HFFc6 (cell line): Measurements from ENCODE around the gene TNK1. TPM values are rescaled to one million over a fixed set of nuclear protein-coding genes. Genes with fewer than 3 reads are reported as not detected.

ENCODE experiments used
- DNase-seq: peaks from one replicate; pipeline ENCODE4 v3.0.0-alpha.2; 2018
- H3K27ac Mint-ChIP-seq: 2 replicates; pipeline ENCODE4 v1.8.0; 2020; ENCODE audit warnings: mild to moderate bottlenecking, mixed read lengths
- H3K27me3 Mint-ChIP-seq: 2 replicates; pipeline ENCODE4 v1.8.0; 2021; ENCODE audit warnings: mild to moderate bottlenecking, moderate library complexity, mixed read lengths; ENCODE audit not compliant: insufficient read depth
- H3K36me3 Mint-ChIP-seq: 2 replicates; pipeline ENCODE4 v1.8.0; 2021; ENCODE audit warnings: low read depth, mixed read lengths
- H3K4me1 Mint-ChIP-seq: 2 replicates; pipeline ENCODE4 v1.8.0; 2020; ENCODE audit warnings: low read depth, mixed read lengths
- H3K4me3 Mint-ChIP-seq: 2 replicates; pipeline ENCODE4 v1.8.0; 2020; ENCODE audit warnings: mild to moderate bottlenecking, moderate library complexity, mixed read lengths
- H3K9me3 Mint-ChIP-seq: 2 replicates; pipeline ENCODE4 v1.8.0; 2020; ENCODE audit warnings: mild to moderate bottlenecking, mixed read lengths
- CTCF ChIP-seq: fragments of 200-600 bp; sonication (generic); IDR thresholded peaks from 2 replicates; pipeline ENCODE4 v1.5.0; 2021; ENCODE audit warnings: antibody characterized with exemption, mild to moderate bottlenecking
- total RNA-seq, 6 experiments: library from RNA; stranded (reverse); fragmentation: NEBNext Ultra II Directional; extraction: Animal tissue kit (Norgen Biotek cat#: 25700); gene quantifications; 2 replicates in 1 of 6; 3 replicates in 5 of 6; pipeline ENCODE4 v1.2.3, GENCODE V29; 2021

Gene TNK1
- total RNA-seq, 6 experiments from 2014 or later: 0.20 to 0.41 (median 0.26) TPM

- peaks cover 35% of the 10 kb centered on the region for H3K4me1 Mint-ChIP-seq
- 0 out of 2 replicates have a peak, but pooled peaks cover 2% of the 10 kb centered on the region for H3K27me3 Mint-ChIP-seq
- DNase-seq: no peak
- H3K27ac Mint-ChIP-seq: peak within 1 kb of the TSS; percentile 79
- no peaks in the 10 kb centered on the region for H3K36me3 Mint-ChIP-seq
- no peaks in the 10 kb centered on the region for H3K9me3 Mint-ChIP-seq
- H3K4me3 Mint-ChIP-seq: peak within 1 kb of the TSS; percentile 73
- TF ChIP-seq CTCF: no peak
Measured at GRCh38 chr17:7355053-7355452, 25.8 kb upstream of the TNK1 start, which contains the start of gene TMEM95. Gene TMEM95 (plus strand): TSS chr17:7355156. CDS start chr17:7355205, 49 bp downstream.

- Mint-ChIP-seq H3K36me3 (no peaks in the 10 kb centered on the region), H3K27ac (no peak overlapping the region), H3K4me3 (no peak overlapping the region), H3K4me1 (peaks cover 34% of the 10 kb centered on the region), H3K9me3 (no peaks in the 10 kb centered on the region), H3K27me3 (0 out of 2 replicates have a peak, but pooled peaks cover 2% of the 10 kb centered on the region)
- no peak for TF ChIP-seq CTCF
- no peak for DNase-seq
Measured at GRCh38 chr17:7355573-7355972, 25.3 kb upstream of the TNK1 start.

- H3K27ac Mint-ChIP-seq: no peak overlapping the region
- H3K9me3 Mint-ChIP-seq: no peaks in the 10 kb centered on the region
- H3K4me3 Mint-ChIP-seq: no peak overlapping the region
- H3K27me3 Mint-ChIP-seq: 0 out of 2 replicates have a peak, but pooled peaks cover 2% of the 10 kb centered on the region
- DNase-seq: peak; percentile 32
- TF ChIP-seq CTCF: peak; percentile 92
- H3K4me1 Mint-ChIP-seq: peaks cover 34% of the 10 kb centered on the region
- no peaks in the 10 kb centered on the region for H3K36me3 Mint-ChIP-seq
Measured at GRCh38 chr17:7356072-7356549, 24.8 kb upstream of the TNK1 start.

- no peak for DNase-seq
- no peak for TF ChIP-seq CTCF
- no peaks in the 10 kb centered on the region for H3K36me3 Mint-ChIP-seq
- peaks cover 34% of the 10 kb centered on the region for H3K4me1 Mint-ChIP-seq
- peaks cover 5% of the 10 kb centered on the region for H3K27me3 Mint-ChIP-seq
- no peak overlapping the region for H3K4me3 Mint-ChIP-seq
- H3K9me3 Mint-ChIP-seq: no peaks in the 10 kb centered on the region
- H3K27ac Mint-ChIP-seq: no peak overlapping the region
Measured at GRCh38 chr17:7356756-7357155, 24.1 kb upstream of the TNK1 start.

GRCh38 chr17:7357381-7357780, 23.5 kb upstream of the TNK1 start:
- no peak for TF ChIP-seq CTCF
- Mint-ChIP-seq H3K9me3 (no peaks in the 10 kb centered on the region), H3K4me1 (peaks cover 33% of the 10 kb centered on the region), H3K36me3 (no peaks in the 10 kb centered on the region), H3K27me3 (peaks cover 6% of the 10 kb centered on the region), H3K4me3 (no peak overlapping the region), H3K27ac (no peak overlapping the region)
- DNase-seq: no peak
